HCT116 (cell line): Measurements from ENCODE around the gene FAM204A. TPM values are rescaled to one million over a fixed set of nuclear protein-coding genes. Genes with fewer than 3 reads are reported as not detected.

ENCODE experiments used
- ATAC-seq: fragments of 200-7000 bp; cut with Tn5 transposase; 2 replicates; pipeline ENCODE4 v1.9.1; 2020; ENCODE audit warnings: mild to moderate bottlenecking, moderate library complexity
- BruUV-seq: library from RNA; stranded (reverse); fragments of 400-500 nt; replicated peaks from 2 replicates; lab custom pipeline; 2021; lab: Mats Ljungman, UMichigan
- CTCF ChIA-PET: fragments of 300-600 bp; sonication (Branson Sonifier 250); formaldehyde crosslinking; loops from one replicate; lab custom pipeline; 2021; ENCODE audit warnings: antibody characterized with exemption; lab: Charles Lee
- POLR2A ChIA-PET: fragments of 300-600, 350-600 bp; sonication (Branson Sonifier 250); formaldehyde crosslinking; loops from one replicate; lab custom pipeline; 2021; ENCODE audit warnings: antibody characterized with exemption; lab: Charles Lee
- RAD21 ChIA-PET, 2 experiments: fragments of 300-600 bp; sonication (Branson Sonifier 250); formaldehyde crosslinking; loops; one replicate each; lab custom pipeline; 2023; ENCODE audit warnings: low total read pairs in 2 of 2; ENCODE audit not compliant: uncharacterized antibody in 2 of 2, unreplicated experiment in 2 of 2, low non-redundant PET in 1 of 2; lab: Charles Lee
- DNase-seq: peaks from one replicate; pipeline ENCODE4 v3.0.0-alpha.2; 2010; ENCODE audit warnings: low read depth, low spot score
- H2AFZ ChIP-seq: fragments of 200-600 bp; shearing (Covaris generic), sonication (generic); 2 replicates; pipeline ENCODE4 v1.6.1; 2017; ENCODE audit warnings: low read depth, mixed run types, mixed read lengths, antibody characterized with exemption, low read length; ENCODE audit not compliant: poor library complexity, severe bottlenecking
- H3K27ac ChIP-seq: 2 replicates; pipeline ENCODE4 v1.5.1; 2012; ENCODE audit warnings: low read depth, low read length
- H3K27me3 ChIP-seq: fragments of 200-600 bp; sonication (generic); 2 replicates; pipeline ENCODE4 v1.6.1; 2016; ENCODE audit warnings: mixed run types, low read length, mixed read lengths; ENCODE audit not compliant: insufficient read depth
- H3K36me3 ChIP-seq, 2 experiments: fragments of 200-500 bp in 1 of 2; fragments of 200-600 bp in 1 of 2; sonication (Bioruptor generic) in 1 of 2; sonication (generic) in 1 of 2; 2 replicates each; pipeline versions ENCODE4 v1.5.1 to v1.6.1; 2014 to 2016; ENCODE audit warnings: low read length in 2 of 2, inconsistent platforms in 1 of 2, mixed read lengths in 1 of 2, mixed run types in 1 of 2; ENCODE audit not compliant: insufficient read depth in 2 of 2, control insufficient read depth in 1 of 2
- H3K4me1 ChIP-seq, 2 experiments: fragments of 200-600 bp in 1 of 2; sonication (generic) in 1 of 2; 2 replicates each; pipeline versions ENCODE4 v1.5.1 to v1.6.1; 2012 to 2017; ENCODE audit warnings: low read length in 2 of 2, inconsistent platforms in 1 of 2, mild to moderate bottlenecking in 1 of 2, mixed read lengths in 1 of 2, mixed run types in 1 of 2, moderate library complexity in 1 of 2; ENCODE audit not compliant: insufficient read depth in 2 of 2, control insufficient read depth in 1 of 2
- H3K4me2 ChIP-seq: fragments of 200-600 bp; sonication (generic); 2 replicates; pipeline ENCODE4 v1.6.1; 2017; ENCODE audit warnings: mixed run types, low read length, mixed read lengths
- H3K4me3 ChIP-seq, 2 experiments: fragments of 200-600 bp in 1 of 2; sonication (generic) in 1 of 2; replicated peaks in 1 of 2; 2 replicates each; pipeline ENCODE4 v1.5.1; 2011 to 2016; ENCODE audit warnings: low read length in 2 of 2, control low read depth in 1 of 2, low read depth in 1 of 2, mild to moderate bottlenecking in 1 of 2, mixed read lengths in 1 of 2, mixed run types in 1 of 2
- H3K79me2 ChIP-seq: fragments of 200-600 bp; sonication (generic); 2 replicates; pipeline ENCODE4 v1.6.1; 2017; ENCODE audit warnings: mild to moderate bottlenecking, mixed run types, low read length, moderate library complexity, mixed read lengths; ENCODE audit not compliant: insufficient read depth
- H3K9ac ChIP-seq: fragments of 200-600 bp; sonication (generic); 2 replicates; pipeline ENCODE4 v1.6.1; 2016; ENCODE audit warnings: low read length, mixed read lengths
- H3K9me2 ChIP-seq: fragments of 200-600 bp; sonication (generic), shearing (Covaris generic); 2 replicates; pipeline ENCODE4 v1.6.1; 2017; ENCODE audit warnings: mixed run types, mild to moderate bottlenecking, moderate library complexity; ENCODE audit not compliant: insufficient read depth
- H3K9me3 ChIP-seq, 2 experiments: fragments of 200-500 bp in 1 of 2; fragments of 200-600 bp in 1 of 2; sonication (Bioruptor generic) in 1 of 2; sonication (generic) in 1 of 2; 2 replicates each; pipeline ENCODE4 v1.6.1; 2014 to 2017; ENCODE audit warnings: low read length in 2 of 2, mixed read lengths in 2 of 2, inconsistent platforms in 1 of 2, low read depth in 1 of 2, mild to moderate bottlenecking in 1 of 2, mixed run types in 1 of 2, moderate library complexity in 1 of 2; ENCODE audit not compliant: control insufficient read depth in 1 of 2, insufficient read depth in 1 of 2
- H4K20me1 ChIP-seq: fragments of 200-600 bp; sonication (generic), shearing (Covaris generic); 2 replicates; pipeline ENCODE4 v1.6.1; 2017; ENCODE audit warnings: mixed run types, mild to moderate bottlenecking, moderate library complexity; ENCODE audit not compliant: insufficient read depth
- ATF3 ChIP-seq: IDR thresholded peaks from 2 replicates; pipeline ENCODE4 v1.6.1; 2012
- CEBPB ChIP-seq: IDR thresholded peaks from 2 replicates; pipeline ENCODE4 v1.6.1; 2012; ENCODE audit warnings: low read depth
- CTCF ChIP-seq, 3 experiments: fragments of 200-600 bp in 1 of 3; sonication (generic) in 1 of 3; IDR thresholded peaks in 2 of 3; conservative IDR thresholded peaks in 1 of 3; 2 replicates each; pipeline ENCODE4 v1.5.1; 2012 to 2017; ENCODE audit warnings: low read depth in 2 of 3, low read length in 2 of 3, antibody characterized with exemption in 1 of 3, borderline replicate concordance in 1 of 3, control low read depth in 1 of 3, mild to moderate bottlenecking in 1 of 3, mixed read lengths in 1 of 3, mixed run types in 1 of 3, moderate library complexity in 1 of 3; ENCODE audit not compliant: insufficient read depth in 1 of 3
- EGR1 ChIP-seq: IDR thresholded peaks from 2 replicates; pipeline ENCODE4 v1.6.1; 2012; ENCODE audit warnings: low read depth
- ELF1 ChIP-seq: IDR thresholded peaks from 2 replicates; pipeline ENCODE4 v1.6.1; 2012; ENCODE audit warnings: low read depth, borderline replicate concordance
- EZH2 ChIP-seq: fragments of 200-600 bp; sonication (generic); IDR thresholded peaks from 2 replicates; pipeline ENCODE4 v1.6.1; 2017; ENCODE audit warnings: antibody characterized with exemption, mixed run types
- EZH2phosphoT487 ChIP-seq: fragments of 200-600 bp; IDR thresholded peaks from 2 replicates; pipeline ENCODE4 v1.6.1; 2018; ENCODE audit warnings: antibody characterized with exemption, borderline replicate concordance
- FOSL1 ChIP-seq: IDR thresholded peaks from 2 replicates; pipeline ENCODE4 v1.6.1; 2012; ENCODE audit warnings: low read depth
- POLR2AphosphoS5 ChIP-seq: IDR thresholded peaks from 2 replicates; pipeline ENCODE4 v1.6.1; 2011; ENCODE audit warnings: mild to moderate bottlenecking, low read depth, low read length, moderate library complexity
- SP1 ChIP-seq: IDR thresholded peaks from 2 replicates; pipeline ENCODE4 v1.6.1; 2012; ENCODE audit warnings: low read depth
- SRF ChIP-seq: IDR thresholded peaks from 2 replicates; pipeline ENCODE4 v1.6.1; 2012; ENCODE audit warnings: low read depth
- ZBTB33 ChIP-seq: IDR thresholded peaks from 2 replicates; pipeline ENCODE4 v1.6.1; 2011; ENCODE audit warnings: mild to moderate bottlenecking, low read length, moderate library complexity; ENCODE audit not compliant: insufficient replicate concordance; ENCODE audit errors: extremely low read depth
- ZFX ChIP-seq: fragments of 450-650 bp; IDR thresholded peaks from 2 replicates; pipeline ENCODE4 v1.6.1; 2017
- ZNF274 ChIP-seq: fragments of 200-500 bp; sonication (Bioruptor generic); IDR thresholded peaks from 2 replicates; pipeline ENCODE4 v1.6.1; 2014; ENCODE audit warnings: mild to moderate bottlenecking, low read depth, low read length, inconsistent platforms
- intact Hi-C: fragments of 100-400 bp; cut with micrococcal nuclease; formaldehyde crosslinking; loops from 2 replicates; pipeline ENCODE4 v1.10.0; 2022
- total RNA-seq: library from RNA; stranded (reverse); gene quantifications from one replicate; pipeline ENCODE4 v1.2.1, GENCODE V29; 2021; ENCODE audit not compliant: unreplicated experiment

FAM204A gene
- total RNA-seq, 1 experiment from 2014 or later = 79.5 TPM

- DNase-seq (no peak), ATAC-seq (peak; percentile 40; the same call in 1 of the 2 replicates)
- H3K9ac ChIP-seq = no peak overlapping the region
- no peaks in the 10 kb centered on the region for H3K9me3 ChIP-seq
- H3K4me2 ChIP-seq = peak overlapping the region; percentile 34; the same call in 1 of the 2 replicates
- CTCF ChIA-PET = interaction anchor here (0.8 to 1.4 kb wide), 2 partner anchors 15 to 581 kb away, joined by 3 read pairs; no protein-coding TSS in a partner anchor
- no peaks in the 10 kb centered on the region for H3K9me2 ChIP-seq
- H3K79me2 ChIP-seq = no peaks in the 10 kb centered on the region
- no peak overlapping the region for H2AFZ ChIP-seq
- peaks cover 0 to 9% of the 10 kb centered on the region in 2 experiments; a peak in 1 of 4 replicates for H3K4me1 ChIP-seq
- intact Hi-C loops = no loop called here
- TF ChIP-seq EZH2 (no peak), FOSL1 (peak; percentile 27; the same call in 1 of the 2 replicates), ATF3 (no peak), EZH2phosphoT487 (no peak), ZBTB33 (no peak), POLR2AphosphoS5 (no peak), ELF1 (no peak), EGR1 (peak; percentile 36; the same call in 1 of the 2 replicates), CTCF (IDR thresholded peaks at IDR 0.05 in 2 of 3, conservative IDR thresholded peaks at IDR 0.05 in 1 of 3; ENCODE audit: borderline replicate concordance in 1 of 3, insufficient read depth in 1 of 3, low read depth in 2 of 3, low read length in 2 of 3) (no peak), SRF (no peak), CEBPB (no peak), ZNF274 (no peak), SP1 (no peak), ZFX (no peak)
- no peak overlapping the region for H3K4me3 ChIP-seq
- RAD21 ChIA-PET = no interaction called here
- no peaks in the 10 kb centered on the region for H4K20me1 ChIP-seq
- BruUV-seq = no TSS peak
- no peaks in the 10 kb centered on the region for H3K27me3 ChIP-seq
- no peak overlapping the region for H3K27ac ChIP-seq
- H3K36me3 ChIP-seq = no peaks in the 10 kb centered on the region
- POLR2A ChIA-PET = no interaction called here
Measured at GRCh38 chr10:118290471-118290995, 51.6 kb downstream of the FAM204A start.
